ENCODE measurements around the gene UBE2O.

The UBE2O gene

DNA sequence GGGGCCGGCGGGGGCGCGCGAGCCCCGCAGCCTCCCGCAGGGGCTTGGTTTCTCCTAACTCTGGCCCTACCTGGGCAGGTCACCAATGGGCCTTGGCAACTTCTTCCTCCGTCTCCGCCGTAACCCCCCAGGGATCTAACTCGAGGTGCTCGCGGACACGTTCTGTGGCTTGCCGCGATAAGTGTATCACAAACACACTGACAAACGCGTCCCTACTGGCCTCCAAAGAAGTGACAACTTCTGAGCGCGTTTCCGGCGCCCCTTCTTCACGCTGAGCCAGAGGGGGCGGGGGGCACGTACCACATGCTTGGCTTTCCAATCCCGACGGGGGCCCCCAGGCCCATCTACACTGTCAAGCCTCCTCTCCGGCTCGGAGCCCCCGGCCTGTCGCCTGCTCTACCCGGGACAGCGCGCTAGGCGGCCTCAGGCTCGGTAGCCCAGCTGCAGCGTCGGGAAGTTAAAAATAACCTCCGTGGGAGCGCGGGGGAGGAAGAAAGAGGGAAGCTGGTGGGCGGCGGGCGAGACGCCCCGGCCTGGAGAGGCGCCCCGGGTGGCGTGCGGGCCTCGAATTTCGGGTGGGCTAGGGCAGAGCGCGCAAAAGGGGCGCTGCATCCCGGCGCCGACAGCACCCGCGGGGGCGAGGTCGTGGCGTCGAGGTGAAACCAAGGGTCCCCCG is 69.3 kb downstream of the UBE2O start:
- Histone ChIP-seq H3K9ac (ENCODE audit: low read length) (peak overlapping the region; percentile 59; the same call in 1 of the 2 replicates), H3K9me3 (replicated peaks; ENCODE audit: insufficient read depth, low read length) (no peaks in the 10 kb centered on the region), H3K27me3 (replicated peaks; ENCODE audit: insufficient read depth, low read length) (peaks cover 18% of the 10 kb centered on the region), H3K4me3 (ENCODE audit: low read length) (peak overlapping the region; percentile 69), H3K36me3 (replicated peaks; ENCODE audit: insufficient read depth, low read length) (no peaks in the 10 kb centered on the region), H3K4me1 (ENCODE audit: low read length) (peaks cover 11% of the 10 kb centered on the region; the same call in 1 of the 2 replicates), H3K9me2 (replicated peaks; ENCODE audit: insufficient read depth, low read length) (no peaks in the 10 kb centered on the region), H2AFZ (ENCODE audit: low read length) (peak overlapping the region; percentile 93), H3K4me2 (ENCODE audit: low read depth, low read length) (peak overlapping the region; percentile 100), H3F3A (ENCODE audit: insufficient read depth, low read length) (peaks cover 10% of the 10 kb centered on the region), H4K20me1 (ENCODE audit: insufficient read depth, low read length) (no peaks in the 10 kb centered on the region), H3K27ac (ENCODE audit: low read length) (peak overlapping the region; percentile 29; the same call in 1 of the 2 replicates), H3K79me2 (ENCODE audit: low read length) (no peaks in the 10 kb centered on the region)
- TF ChIP-seq, protein P1, sequence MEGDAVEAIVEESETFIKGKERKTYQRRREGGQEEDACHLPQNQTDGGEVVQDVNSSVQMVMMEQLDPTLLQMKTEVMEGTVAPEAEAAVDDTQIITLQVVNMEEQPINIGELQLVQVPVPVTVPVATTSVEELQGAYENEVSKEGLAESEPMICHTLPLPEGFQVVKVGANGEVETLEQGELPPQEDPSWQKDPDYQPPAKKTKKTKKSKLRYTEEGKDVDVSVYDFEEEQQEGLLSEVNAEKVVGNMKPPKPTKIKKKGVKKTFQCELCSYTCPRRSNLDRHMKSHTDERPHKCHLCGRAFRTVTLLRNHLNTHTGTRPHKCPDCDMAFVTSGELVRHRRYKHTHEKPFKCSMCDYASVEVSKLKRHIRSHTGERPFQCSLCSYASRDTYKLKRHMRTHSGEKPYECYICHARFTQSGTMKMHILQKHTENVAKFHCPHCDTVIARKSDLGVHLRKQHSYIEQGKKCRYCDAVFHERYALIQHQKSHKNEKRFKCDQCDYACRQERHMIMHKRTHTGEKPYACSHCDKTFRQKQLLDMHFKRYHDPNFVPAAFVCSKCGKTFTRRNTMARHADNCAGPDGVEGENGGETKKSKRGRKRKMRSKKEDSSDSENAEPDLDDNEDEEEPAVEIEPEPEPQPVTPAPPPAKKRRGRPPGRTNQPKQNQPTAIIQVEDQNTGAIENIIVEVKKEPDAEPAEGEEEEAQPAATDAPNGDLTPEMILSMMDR (IDR thresholded peaks at IDR 0.05; ENCODE audit: low read length) = peak; percentile 35; the same call in 1 of the 2 replicates
- no peak for TF ChIP-seq EZH2 (optimal IDR thresholded peaks at IDR 0.05; ENCODE audit: low read depth, low read length)
- peak; percentile 50 for DNase-seq

DNA sequence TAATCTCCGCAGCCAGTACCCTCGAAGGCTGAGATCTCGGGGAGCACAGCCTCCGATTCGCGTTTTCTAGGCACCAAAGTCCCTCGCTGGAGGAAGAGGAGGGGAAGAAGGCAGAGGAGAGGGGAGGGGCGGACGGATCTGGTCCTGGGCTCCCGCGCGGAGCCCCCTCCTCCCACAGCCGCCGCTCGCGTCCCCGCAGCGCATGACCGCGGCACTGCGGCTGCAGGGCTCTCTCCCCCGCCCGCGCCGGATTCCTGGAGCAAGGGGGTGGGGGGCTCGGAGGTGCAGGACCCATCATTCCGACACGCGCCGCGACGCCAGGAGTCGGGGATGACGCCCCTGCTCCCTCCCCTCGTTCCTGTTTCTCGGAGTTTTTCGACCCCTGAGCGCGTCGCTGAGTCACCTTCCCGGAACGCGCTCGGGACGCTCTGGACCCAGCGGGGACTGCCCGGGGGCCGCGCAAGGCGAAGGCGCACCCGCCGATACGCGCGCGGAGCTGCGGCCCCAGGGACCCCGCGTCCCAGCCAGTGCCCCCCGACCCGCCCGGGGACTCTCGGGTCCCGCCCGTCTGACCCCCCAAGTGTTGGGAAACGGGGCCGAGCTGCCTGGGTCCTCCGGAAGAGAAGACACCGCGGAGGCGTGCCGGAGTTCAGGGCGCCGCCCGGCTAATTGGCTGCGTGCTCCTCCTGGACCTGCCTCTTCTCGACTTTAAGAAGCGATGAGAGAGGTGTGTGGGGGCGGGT is 70.0 kb downstream of the UBE2O start:
- peak; percentile 69 for DNase-seq
- peak overlapping the region; percentile 100 for H3K4me2 ChIP-seq (ENCODE audit: low read depth, low read length)
- no peak overlapping the region; the same call in 1 of the 2 replicates for H3K27ac ChIP-seq (ENCODE audit: low read length)
- peak overlapping the region; percentile 59; the same call in 1 of the 2 replicates for H3K9ac ChIP-seq (ENCODE audit: low read length)
- no peaks in the 10 kb centered on the region for H3K9me2 ChIP-seq (replicated peaks; ENCODE audit: insufficient read depth, low read length)
- peaks cover 18% of the 10 kb centered on the region for H3K27me3 ChIP-seq (replicated peaks; ENCODE audit: insufficient read depth, low read length)
- H3F3A ChIP-seq (ENCODE audit: insufficient read depth, low read length) = peaks cover 10% of the 10 kb centered on the region
- H3K9me3 ChIP-seq (replicated peaks; ENCODE audit: insufficient read depth, low read length) = no peaks in the 10 kb centered on the region
- H2AFZ ChIP-seq (ENCODE audit: low read length) = peak overlapping the region; percentile 93
- no peaks in the 10 kb centered on the region for H3K36me3 ChIP-seq (replicated peaks; ENCODE audit: insufficient read depth, low read length)
- peaks cover 11% of the 10 kb centered on the region; the same call in 1 of the 2 replicates for H3K4me1 ChIP-seq (ENCODE audit: low read length)
- H3K4me3 ChIP-seq (ENCODE audit: low read length) = peak overlapping the region; percentile 69
- H3K79me2 ChIP-seq (ENCODE audit: low read length) = no peaks in the 10 kb centered on the region
- H4K20me1 ChIP-seq (ENCODE audit: insufficient read depth, low read length) = no peaks in the 10 kb centered on the region
- TF ChIP-seq EZH2phosphoT487 (IDR thresholded peaks at IDR 0.05; ENCODE audit: low read length) = no peak

DNA sequence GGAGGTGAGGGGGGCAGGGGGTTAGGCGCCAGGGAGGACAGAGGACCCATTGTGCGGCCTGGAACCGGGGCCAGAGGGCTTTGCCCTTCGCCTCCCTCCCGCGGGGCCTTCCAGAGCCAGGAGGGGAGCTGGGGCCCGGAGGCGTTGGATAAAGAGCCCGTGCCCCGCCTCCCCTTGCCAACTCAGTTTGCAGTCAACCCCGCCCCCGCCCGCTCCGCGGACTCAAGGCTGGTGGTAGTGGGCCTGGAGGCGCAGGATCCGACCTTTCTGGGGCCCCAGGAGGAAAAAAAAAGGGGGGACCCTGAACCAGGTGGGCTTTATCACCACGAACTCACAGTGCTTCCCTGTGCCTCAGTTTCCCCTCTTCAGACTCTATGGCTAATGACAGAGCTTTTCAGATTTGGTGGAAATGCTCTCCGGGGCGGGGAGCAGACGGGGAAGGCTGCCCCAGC is 70.6 kb downstream of the UBE2O start:
- Histone ChIP-seq H3K27me3 (replicated peaks; ENCODE audit: insufficient read depth, low read length) (peaks cover 18% of the 10 kb centered on the region), H4K20me1 (ENCODE audit: insufficient read depth, low read length) (no peaks in the 10 kb centered on the region), H2AFZ (ENCODE audit: low read length) (peak overlapping the region; percentile 93), H3K36me3 (replicated peaks; ENCODE audit: insufficient read depth, low read length) (no peaks in the 10 kb centered on the region), H3K9ac (ENCODE audit: low read length) (peak overlapping the region; percentile 59; the same call in 1 of the 2 replicates), H3K9me2 (replicated peaks; ENCODE audit: insufficient read depth, low read length) (no peaks in the 10 kb centered on the region), H3K4me3 (ENCODE audit: low read length) (peak overlapping the region; percentile 69), H3F3A (ENCODE audit: insufficient read depth, low read length) (peaks cover 10% of the 10 kb centered on the region), H3K27ac (ENCODE audit: low read length) (no peak overlapping the region), H3K4me1 (ENCODE audit: low read length) (peaks cover 11% of the 10 kb centered on the region; the same call in 1 of the 2 replicates), H3K9me3 (replicated peaks; ENCODE audit: insufficient read depth, low read length) (no peaks in the 10 kb centered on the region), H3K79me2 (ENCODE audit: low read length) (no peaks in the 10 kb centered on the region), H3K4me2 (ENCODE audit: low read depth, low read length) (peak overlapping the region; percentile 100)
- TF ChIP-seq EZH2 (optimal IDR thresholded peaks at IDR 0.05; ENCODE audit: low read depth, low read length) (no peak), EZH2phosphoT487 (IDR thresholded peaks at IDR 0.05; ENCODE audit: low read length) (no peak)
- TF ChIP-seq, protein P1 (IDR thresholded peaks at IDR 0.05; ENCODE audit: low read length) = no peak
- DNase-seq = no peak

Data from MM.1S (cell line).